ENCODE results near the gene SOX21.
"Not testable (repeated sequence)": the region's sequence is repeated elsewhere in the genome, so short reads cannot be mapped to it uniquely, and the experiment has no call there.

SOX21 gene

DNA sequence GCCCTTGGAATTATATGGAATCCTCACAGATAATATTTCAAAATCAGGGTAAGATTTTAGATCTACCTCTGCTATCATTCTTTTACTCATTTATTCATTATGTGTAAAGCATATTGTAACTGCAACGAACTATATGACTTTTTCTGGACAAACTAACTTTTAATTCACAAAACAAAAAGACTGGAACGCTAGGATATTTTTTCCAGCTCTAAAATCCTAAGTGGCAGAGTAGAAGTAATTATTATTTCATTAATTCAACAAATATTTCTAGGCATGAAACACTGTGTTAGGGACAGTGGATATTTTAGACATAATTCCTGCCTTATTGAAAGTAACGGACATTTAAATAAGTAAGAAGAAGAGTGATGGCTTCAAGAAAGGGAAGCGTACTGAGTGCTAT lies 26.9 kb upstream of the SOX21 start:
- DNase-seq (ENCODE audit: extremely low spot score): no peak
- ChIA-PET CTCF (no interaction called here), POLR2A (no interaction called here)
- TF ChIP-seq, protein P1, sequence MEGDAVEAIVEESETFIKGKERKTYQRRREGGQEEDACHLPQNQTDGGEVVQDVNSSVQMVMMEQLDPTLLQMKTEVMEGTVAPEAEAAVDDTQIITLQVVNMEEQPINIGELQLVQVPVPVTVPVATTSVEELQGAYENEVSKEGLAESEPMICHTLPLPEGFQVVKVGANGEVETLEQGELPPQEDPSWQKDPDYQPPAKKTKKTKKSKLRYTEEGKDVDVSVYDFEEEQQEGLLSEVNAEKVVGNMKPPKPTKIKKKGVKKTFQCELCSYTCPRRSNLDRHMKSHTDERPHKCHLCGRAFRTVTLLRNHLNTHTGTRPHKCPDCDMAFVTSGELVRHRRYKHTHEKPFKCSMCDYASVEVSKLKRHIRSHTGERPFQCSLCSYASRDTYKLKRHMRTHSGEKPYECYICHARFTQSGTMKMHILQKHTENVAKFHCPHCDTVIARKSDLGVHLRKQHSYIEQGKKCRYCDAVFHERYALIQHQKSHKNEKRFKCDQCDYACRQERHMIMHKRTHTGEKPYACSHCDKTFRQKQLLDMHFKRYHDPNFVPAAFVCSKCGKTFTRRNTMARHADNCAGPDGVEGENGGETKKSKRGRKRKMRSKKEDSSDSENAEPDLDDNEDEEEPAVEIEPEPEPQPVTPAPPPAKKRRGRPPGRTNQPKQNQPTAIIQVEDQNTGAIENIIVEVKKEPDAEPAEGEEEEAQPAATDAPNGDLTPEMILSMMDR (IDR thresholded peaks at IDR 0.05; ENCODE audit: control extremely low read depth, extremely low read depth, low read depth, missing control alignments): no peak

DNA sequence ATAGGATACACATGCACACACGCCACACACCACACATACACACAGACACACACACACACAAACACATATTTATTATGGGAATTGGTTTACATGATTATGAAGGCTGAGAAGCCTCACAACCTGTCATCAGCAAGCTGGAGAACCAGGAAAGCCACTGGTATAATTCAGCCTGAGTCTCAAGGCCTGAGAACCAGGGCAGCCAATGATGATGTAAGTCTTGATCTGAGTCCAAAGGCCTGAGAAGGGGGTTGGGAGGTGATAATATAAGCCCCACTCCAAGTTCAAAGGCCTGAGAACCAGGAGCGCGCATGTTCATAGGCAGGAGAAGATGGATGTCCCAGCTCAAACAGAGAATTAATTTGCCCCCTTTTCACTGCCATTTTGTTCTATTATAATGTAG lies 18.7 kb upstream of the SOX21 start:
- TF ChIP-seq, protein P1 (IDR thresholded peaks at IDR 0.05; ENCODE audit: control extremely low read depth, extremely low read depth, low read depth, missing control alignments): no peak
- ChIA-PET CTCF (no interaction called here), POLR2A (no interaction called here)
- DNase-seq (ENCODE audit: extremely low spot score): no peak

GRCh38 chr13:94729941-94730340 lies 17.6 kb upstream of the SOX21 start:
- POLR2A ChIA-PET; CTCF ChIA-PET; DNase-seq (ENCODE audit: extremely low spot score): not testable (repeated sequence)

DNA sequence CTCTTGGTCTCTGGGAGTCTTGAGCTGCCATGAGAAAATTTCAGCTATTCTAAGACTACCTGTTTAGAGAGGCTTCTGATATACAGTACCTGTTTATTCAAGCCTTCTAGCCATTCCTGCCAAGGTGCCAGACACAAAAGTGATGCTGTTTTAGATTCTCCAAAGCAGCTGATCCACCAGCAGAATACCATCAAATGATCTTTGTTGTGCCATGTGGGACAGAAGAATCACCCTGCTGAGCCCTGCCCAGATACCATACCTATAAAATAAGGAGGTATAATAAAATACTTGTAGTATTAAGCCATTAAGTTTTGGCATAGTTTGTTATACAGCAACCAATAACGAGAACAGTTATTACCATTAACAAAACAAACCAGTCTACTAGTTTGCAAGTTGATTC lies 14.1 kb upstream of the SOX21 start:
- TF ChIP-seq, protein P1 (IDR thresholded peaks at IDR 0.05; ENCODE audit: control extremely low read depth, extremely low read depth, low read depth, missing control alignments): no peak
- ChIA-PET CTCF (no interaction called here), POLR2A (no interaction called here)
- DNase-seq (ENCODE audit: extremely low spot score): no peak

- no peak for DNase-seq (ENCODE audit: extremely low spot score)
- ChIA-PET CTCF (no interaction called here), POLR2A (no interaction called here)
- TF ChIP-seq, protein P1 (IDR thresholded peaks at IDR 0.05; ENCODE audit: control extremely low read depth, extremely low read depth, low read depth, missing control alignments): no peak
These were observed 10.4 kb upstream of the SOX21 start for GRCh38 chr13:94722609-94723345.

GRCh38 chr13:94718697-94719096 lies 6.4 kb upstream of the SOX21 start:
- POLR2A ChIA-PET; DNase-seq (ENCODE audit: extremely low spot score); CTCF ChIA-PET: not testable (repeated sequence)

DNA sequence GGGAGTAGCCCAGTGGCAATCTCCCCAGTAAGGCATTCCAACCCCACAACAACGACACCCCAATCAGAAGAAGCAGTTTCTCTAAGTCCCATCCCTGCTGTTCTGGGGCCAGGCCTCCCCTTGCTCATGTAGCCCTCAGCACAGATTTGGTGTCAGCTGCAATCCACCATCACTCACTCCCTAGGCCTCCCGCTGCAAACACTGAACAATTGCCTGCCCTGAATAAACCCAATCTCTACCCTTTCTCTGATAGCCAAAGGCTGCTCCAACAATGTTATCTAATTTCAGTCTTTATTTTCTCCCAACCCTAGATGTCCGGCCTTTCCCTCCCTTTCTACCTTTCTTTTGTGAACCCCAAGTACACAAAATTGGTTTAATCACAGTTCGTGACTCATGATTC lies 5.6 kb upstream of the SOX21 start:
- ChIA-PET POLR2A (no interaction called here), CTCF (interaction anchor here (1.5 kb wide), 1 partner anchor 210 kb away, joined by 3 read pairs; no protein-coding TSS in a partner anchor)
- TF ChIP-seq, protein P1 (IDR thresholded peaks at IDR 0.05; ENCODE audit: control extremely low read depth, extremely low read depth, low read depth, missing control alignments): no peak
- DNase-seq (ENCODE audit: extremely low spot score): no peak

DNA sequence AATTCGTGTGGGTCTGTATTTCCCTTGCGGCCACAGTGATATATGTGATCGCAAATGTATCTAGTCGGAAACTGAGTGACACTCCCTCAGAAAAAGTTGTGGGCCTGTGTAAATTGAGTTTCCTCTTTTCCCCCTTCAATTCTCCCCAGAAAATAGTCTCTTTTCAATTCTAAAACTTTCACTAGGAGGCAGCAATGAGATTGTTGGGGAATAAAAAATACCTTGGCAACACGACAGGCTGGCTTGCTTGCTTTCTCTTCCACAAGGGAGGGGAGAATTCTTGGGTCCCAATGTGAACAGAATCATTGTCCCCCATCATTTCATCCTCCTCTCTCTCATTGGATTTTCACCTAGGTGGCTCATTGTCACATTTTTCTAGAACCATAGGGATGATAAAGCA lies 3.7 kb upstream of the SOX21 start:
- TF ChIP-seq, protein P1 (IDR thresholded peaks at IDR 0.05; ENCODE audit: control extremely low read depth, extremely low read depth, low read depth, missing control alignments): no peak
- ChIA-PET POLR2A (no interaction called here), CTCF (interaction anchor here (1.0 to 1.3 kb wide), 2 partner anchors 22 to 688 kb away, joined by 3 read pairs; no protein-coding TSS in a partner anchor)
- no peak for DNase-seq (ENCODE audit: extremely low spot score)
